Epidermal melanocyte (primary cell): ENCODE measurements around the gene SEZ6.
A peak's percentile ranks its signal among the peaks of the same experiment; 100 is the strongest.

Source experiments
- DNase-seq: peaks from one replicate; pipeline ENCODE4 v3.0.0; 2011; ENCODE audit warnings: low spot score; ENCODE audit not compliant: insufficient read length

The SEZ6 gene, protein sequence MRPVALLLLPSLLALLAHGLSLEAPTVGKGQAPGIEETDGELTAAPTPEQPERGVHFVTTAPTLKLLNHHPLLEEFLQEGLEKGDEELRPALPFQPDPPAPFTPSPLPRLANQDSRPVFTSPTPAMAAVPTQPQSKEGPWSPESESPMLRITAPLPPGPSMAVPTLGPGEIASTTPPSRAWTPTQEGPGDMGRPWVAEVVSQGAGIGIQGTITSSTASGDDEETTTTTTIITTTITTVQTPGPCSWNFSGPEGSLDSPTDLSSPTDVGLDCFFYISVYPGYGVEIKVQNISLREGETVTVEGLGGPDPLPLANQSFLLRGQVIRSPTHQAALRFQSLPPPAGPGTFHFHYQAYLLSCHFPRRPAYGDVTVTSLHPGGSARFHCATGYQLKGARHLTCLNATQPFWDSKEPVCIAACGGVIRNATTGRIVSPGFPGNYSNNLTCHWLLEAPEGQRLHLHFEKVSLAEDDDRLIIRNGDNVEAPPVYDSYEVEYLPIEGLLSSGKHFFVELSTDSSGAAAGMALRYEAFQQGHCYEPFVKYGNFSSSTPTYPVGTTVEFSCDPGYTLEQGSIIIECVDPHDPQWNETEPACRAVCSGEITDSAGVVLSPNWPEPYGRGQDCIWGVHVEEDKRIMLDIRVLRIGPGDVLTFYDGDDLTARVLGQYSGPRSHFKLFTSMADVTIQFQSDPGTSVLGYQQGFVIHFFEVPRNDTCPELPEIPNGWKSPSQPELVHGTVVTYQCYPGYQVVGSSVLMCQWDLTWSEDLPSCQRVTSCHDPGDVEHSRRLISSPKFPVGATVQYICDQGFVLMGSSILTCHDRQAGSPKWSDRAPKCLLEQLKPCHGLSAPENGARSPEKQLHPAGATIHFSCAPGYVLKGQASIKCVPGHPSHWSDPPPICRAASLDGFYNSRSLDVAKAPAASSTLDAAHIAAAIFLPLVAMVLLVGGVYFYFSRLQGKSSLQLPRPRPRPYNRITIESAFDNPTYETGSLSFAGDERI

DNA sequence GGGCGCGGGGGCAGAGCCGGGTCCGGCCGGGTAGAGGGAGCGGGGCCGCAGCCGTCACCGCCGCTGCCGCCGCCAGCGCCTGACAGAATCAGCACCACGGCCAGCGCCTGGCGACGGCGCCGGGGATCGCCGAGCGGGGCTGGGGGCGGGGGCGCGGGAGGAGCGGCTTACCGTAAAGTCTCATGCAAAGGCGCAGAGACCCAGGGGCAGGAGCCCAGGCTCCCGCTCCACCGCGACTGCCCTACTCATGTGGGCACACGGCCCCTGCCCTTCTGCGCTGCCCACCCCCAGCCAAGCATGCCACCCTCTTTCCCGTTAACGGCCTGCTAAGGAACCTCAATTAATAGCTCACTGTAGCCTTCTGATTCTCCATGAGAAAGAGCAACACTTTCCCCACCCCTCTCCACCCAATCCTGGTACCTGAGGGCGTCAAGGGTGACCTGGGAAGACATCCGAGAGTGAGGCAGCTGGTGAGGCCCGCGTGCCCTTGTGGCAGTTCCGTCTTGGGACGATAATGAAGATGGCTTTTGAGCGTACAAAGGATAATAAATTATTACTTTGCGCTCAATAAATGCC is at the start of gene SEZ6:
Gene SEZ6, minus strand, starts transcription at position 98 of the 576 bp plus-strand sequence. CDS start 164 bp downstream, outside the sequence.
- DNase-seq = peak; percentile 66

DNA sequence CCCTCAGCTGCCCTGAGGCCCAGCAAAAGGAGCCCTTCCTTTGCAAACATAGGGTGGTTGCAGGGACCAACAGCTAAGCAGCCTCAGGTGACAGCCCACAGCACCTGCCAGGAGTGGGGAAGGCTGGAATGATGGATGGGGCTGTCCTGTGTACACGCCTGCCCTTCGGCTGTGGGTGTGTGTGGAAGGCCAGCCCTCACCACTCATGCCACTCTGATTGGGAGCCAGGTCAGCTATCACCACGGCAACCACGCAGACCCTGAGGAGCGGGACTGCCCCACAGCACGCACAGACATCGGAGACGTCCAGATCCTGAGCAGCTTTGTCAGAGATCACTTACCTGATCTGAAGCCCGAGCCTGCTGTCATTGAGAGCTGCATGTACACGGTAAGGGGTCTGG is 49.0 kb upstream of the SEZ6 start:
- no peak for DNase-seq

DNA sequence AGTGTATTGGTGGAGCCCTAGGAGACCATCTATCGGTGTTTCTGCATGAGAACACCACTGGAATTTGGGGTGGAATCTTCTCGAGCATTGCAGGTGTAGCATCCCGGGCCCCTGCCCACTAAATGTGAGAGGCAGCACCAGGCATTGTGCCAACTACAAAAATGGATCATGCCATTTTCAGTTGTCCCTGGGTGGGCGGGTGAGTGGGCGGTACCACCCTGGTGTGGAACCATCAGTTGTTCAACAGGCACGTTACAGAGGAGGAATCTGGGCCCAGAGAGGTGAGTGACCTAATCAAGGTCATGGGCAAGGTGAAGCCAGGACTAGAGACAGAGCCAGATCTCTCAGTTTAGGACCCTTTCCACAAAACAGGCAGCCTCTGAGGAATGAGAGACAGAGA is 45.9 kb upstream of the SEZ6 start:
- DNase-seq = no peak

DNA sequence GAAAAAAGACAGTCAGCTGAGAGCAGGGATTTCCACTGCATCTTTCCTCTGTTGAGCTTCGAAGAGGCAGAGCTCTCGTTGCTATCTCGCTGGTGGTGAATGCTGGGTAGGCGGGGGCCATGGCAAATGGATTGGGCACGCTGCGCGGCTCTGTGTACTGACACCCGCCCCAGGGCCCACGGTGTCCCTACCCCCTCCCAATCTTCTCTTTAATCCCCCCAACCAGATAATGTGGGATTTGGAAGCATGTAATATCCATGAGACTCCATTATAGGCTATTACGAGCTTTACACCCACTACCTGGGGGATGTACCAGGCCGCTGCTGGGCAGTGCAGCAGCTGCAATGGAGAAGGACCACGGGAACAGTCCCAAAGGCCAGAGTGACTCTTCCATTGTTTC is 45.4 kb upstream of the SEZ6 start:
- no peak for DNase-seq

DNA sequence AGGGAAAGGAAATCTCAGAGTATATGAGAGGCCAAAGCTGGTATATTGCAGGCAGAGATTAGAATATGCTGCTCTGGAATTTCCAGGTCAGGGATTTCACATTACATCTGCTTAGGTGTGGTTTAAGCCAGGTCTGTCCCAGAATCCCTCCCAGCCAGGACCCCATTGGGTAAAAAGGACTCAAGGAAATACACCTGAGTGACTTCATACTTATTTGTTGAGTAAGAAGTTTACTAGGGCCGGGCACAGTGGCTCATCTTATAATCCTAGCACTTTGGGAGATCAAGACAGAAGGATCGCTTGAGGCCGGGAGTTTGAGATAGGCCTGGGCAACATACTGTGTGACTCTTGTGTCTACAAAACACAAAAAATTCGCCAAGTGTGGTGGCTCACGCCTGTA is 44.3 kb upstream of the SEZ6 start:
- DNase-seq = no peak

DNA sequence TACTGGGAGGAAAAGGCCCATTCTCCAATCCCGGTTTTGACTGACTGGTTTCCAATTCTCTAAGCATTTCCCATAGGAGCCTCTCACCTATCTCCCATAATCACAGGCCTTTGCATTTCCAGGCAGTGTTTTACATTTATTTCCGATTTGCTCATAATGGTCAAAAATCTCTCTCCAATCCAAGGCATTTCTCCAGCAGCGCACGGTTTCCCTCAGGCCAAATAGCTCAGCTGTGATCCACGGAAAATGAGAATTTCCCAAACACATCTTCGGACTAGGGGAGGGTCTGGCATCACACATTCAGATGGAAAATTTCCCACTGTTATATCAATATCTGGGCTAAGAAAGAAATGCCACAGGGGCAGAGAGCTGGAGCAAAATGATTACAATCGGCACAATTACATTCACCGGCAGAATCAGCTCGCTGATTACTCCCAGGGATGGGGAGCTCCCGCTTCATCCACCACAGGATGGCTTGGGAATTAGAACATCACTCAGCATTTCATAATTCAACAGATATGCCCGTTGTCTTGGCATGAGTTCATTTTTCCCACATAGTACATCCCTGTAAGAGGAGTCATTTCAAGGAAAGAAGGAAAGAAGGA is 43.8 kb upstream of the SEZ6 start:
- DNase-seq = no peak

DNA sequence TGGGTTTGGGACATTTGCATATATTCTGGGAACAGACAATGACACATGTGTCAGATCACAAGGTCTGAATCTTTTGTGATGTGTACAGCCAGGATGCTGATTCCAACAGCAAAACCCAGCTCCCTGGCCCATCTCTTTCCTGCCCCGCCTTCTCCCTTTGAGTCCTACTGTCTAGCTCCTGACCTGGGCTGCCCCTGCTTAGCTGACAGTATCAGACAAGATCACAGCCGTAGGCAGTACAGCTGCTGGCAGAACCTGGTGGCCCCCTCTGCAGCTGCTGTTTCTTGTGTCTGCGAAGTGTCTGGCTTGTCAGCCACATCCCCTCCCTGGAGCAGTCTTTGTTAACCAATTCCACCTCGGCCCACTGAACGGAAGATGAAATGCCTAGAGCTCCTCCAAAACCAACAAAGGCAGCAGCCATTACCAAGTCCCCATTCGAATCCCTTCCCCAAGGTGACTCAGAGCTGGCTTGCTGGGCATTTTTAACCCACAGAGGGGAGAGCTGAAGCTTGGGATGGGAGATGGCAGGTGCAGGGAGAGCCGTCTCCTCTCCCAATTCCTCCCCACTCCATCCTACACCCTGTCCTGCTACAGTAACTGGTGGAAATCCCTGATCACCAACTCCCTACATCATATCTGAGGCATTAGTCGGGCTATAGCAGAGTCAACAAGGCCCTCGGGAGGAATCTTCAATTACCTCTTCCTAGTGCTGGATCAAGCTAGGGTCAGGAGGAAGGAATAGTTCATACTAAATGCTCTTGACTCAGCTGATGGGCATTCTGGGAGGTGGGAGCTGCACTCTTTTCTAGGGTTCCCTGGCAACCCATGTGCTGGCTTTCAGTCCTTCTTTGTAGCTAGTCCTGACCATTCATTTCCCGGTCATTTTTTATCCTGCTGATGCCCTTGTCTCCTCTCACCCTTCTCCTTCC is 42.9 kb upstream of the SEZ6 start:
- no peak for DNase-seq

DNA sequence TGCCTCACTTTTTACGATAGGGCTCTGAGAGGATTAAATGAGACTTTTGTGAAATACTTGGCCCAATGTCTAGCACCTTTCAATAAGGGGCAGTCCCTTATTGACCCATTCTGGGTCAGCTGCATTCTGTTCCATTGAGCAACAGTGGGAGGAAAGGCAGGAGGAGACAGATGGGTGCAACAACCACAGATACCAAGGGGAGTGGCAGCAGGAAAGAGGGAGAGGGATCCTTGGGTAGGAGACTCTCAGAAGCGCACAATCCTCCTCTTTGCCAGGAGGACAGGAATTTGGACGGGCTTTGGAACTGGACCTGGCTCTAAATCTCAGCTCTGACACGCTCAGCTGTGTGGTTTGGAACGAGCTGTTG is 40.6 kb upstream of the SEZ6 start:
- DNase-seq = no peak

DNA sequence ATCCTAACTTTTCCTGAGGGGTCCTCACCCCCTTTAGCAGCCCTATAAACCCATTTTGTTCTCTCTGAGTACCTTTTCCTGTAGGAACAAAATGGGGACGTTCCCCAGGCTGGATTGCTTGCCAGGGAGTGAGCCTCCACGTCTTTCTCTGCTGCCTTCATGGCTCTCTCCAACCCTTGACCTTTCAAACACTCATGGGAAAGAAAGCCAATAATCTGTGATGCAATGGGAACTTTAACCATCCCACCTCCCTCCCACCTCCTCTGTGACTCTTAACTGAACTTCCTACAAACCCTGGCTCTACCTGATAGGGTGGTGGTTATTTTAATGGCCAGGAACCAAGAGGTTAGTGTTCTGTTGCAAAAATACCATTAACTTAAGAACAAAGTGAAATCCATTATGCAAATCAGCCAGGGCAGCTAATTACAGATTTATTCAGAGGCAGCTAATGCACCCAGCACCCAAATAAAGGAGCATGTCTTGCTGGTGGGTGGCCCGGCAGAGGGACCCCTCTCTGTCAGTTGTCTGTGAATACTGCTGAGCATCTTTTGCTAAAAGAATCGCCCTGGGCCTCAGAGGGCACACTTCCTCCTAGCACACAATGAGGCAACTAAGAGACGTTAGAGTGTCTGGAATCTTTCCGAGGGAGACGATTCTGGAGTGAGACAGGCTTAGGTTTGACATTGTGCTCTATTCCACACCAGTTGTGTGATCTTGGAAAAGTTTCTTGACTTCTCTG is 40.1 kb upstream of the SEZ6 start:
- DNase-seq = no peak

DNA sequence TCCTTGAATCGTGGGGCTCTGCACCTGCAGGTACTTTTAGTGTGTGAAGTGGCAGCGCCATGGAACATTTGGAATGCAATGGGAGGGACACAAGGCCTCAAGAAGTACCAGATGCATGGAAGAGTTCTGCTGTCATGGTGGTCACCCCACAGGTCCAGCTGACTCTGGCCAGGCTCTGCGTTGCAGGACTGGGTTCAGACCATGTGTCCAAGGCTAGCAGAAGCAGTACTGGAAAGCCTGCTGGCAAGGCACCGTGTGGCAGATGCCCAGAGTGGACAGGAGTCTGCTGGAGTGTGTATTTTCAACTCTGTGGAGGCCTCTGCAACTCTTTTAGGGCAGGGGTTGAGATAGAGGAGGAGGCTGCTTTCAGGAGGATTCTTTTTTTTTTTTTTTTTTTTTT is 39.2 kb upstream of the SEZ6 start:
- DNase-seq = no peak

DNA sequence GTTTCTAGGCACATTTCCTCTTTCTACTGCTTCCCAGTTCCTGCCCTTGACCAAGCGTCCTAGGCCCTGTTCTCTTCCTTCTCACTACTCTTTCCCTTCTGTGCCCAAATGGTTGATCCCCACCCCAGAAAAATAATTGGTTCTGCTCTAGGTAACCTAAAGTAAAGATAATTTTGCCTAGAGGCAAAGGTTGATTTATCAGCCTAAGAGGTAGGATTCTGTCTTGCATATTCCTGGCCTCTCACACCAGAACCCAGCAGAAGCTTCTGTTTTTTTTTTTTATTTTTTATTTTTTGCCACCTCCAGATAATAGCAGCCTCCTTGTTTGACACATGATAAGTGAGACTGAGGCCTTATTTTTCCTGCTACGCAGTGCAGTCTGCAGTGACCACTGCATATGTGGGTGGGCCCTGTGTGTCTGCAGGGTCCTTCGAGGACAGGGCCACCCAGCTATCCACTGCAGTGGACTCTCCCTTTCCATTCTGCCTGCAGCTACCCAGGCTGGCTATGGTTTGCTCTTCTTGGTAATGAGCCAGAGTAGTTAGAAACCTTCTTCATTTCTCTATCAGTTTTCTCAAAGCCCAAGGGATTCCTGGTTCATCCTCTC is 37.8 kb upstream of the SEZ6 start:
- no peak for DNase-seq

DNA sequence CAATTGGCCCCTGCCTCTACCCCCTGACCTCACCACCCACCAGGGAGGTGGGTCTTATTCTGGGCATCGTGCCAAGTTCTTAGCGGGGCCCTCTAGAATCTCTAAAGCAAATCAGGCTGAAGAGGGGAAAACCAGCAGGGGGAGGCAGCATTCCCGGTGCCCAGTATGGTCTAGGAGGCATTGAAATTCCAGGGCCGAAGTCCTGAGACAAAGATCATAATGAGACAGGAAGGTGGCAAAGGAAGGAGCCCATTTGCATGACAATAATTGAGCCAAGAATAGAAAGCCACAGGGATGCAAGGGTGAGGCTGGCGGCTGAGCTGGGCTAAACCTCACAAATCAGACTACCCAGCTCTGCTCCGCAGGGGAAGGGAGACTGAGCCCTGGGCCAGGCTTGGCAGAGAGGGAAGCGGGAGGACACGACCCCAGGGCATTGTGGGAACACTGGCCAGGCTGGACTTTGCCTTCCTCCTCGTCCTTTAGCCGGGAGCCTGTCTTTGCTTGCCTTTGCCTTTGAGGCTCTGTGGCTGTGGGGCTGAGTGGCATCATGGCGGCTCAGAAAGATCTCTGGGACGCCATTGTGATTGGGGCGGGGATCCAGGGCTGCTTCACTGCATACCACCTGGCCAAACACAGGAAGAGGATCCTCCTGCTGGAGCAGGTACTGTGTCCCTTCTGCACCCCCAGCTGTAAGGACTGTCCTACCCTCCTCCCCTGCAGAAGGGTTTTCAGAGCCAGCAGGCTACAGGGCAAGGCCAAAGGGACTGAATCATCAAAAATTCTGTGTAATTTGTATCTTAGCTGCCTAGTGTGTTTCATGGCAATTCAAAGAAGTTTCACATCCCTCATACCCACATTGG is 37.1 kb upstream of the SEZ6 start, which contains the start of gene PIPOX:
Gene PIPOX, plus strand, starts transcription at position 463 of the 860 bp plus-strand sequence. Its CDS starts 85 bp downstream, at position 548.
- DNase-seq = no peak

DNA sequence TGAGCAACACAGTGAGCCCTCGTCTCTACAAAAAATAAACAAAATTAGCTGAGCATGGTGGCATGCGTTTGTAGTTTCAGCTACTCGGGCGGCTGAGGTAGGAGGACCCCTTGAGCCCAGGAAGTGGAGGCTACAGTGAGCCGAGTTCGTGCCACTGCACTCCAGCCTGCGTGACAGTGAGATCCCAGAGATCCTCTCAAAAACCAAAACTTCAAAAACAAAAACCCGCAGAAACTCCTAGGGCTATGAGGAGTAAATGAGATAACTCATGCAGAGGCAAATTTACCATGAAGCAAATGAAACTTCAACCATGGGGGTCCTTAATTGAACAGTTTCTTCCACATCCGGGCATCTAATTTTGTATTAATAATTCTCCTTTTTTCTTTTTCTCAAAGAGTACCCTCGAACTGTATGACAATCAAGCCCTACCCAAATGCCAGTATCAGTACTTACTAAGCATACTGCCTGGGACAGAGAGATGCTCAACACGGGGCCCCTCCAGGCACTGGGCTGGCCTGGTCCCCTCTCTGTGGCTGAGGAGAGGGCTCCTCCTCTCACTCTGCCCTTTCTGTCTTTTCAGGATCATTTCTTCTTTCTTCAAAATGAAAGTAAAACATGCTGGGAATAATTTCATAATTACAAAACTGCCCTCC is 36.3 kb upstream of the SEZ6 start:
- DNase-seq = peak; percentile 33

DNA sequence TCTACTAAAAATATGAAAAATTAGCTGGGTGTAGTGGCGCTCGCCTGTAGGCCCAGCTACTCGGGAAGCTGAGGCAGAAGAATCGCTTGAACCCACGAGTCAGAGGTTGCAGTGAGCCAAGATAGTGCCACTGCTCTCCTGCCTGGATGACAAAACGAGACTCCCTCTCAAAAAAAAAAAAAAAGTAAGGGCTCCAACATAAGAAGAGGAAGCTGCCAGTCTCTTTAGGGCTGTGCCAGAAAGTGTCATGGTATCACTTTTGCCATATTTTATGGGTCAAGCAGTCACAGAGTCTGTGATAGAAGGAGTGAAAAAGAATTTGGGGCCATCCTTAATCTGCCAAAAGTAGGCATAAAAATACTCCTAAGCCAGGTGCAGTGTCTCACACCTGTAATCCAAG is 35.7 kb upstream of the SEZ6 start:
- DNase-seq = no peak

DNA sequence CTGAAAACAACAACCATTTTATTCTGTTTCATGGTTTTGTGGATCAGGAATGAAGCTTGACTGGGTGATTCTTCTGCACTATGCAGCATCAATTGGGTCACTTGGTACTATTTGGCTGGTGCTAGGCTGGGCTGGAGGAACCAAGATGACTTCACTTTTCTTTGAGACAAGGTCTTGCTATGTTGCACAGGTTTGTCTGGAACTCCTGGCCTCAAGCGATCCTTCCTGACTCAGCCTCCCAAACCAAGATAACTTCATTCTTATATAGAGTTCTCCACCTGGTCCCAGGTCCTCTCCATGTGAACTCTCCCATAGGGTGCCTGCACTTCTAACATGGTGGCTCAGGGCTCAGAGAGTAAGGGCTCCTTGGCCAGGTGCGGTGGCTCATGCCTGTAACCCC is 35.3 kb upstream of the SEZ6 start:
- DNase-seq = no peak

DNA sequence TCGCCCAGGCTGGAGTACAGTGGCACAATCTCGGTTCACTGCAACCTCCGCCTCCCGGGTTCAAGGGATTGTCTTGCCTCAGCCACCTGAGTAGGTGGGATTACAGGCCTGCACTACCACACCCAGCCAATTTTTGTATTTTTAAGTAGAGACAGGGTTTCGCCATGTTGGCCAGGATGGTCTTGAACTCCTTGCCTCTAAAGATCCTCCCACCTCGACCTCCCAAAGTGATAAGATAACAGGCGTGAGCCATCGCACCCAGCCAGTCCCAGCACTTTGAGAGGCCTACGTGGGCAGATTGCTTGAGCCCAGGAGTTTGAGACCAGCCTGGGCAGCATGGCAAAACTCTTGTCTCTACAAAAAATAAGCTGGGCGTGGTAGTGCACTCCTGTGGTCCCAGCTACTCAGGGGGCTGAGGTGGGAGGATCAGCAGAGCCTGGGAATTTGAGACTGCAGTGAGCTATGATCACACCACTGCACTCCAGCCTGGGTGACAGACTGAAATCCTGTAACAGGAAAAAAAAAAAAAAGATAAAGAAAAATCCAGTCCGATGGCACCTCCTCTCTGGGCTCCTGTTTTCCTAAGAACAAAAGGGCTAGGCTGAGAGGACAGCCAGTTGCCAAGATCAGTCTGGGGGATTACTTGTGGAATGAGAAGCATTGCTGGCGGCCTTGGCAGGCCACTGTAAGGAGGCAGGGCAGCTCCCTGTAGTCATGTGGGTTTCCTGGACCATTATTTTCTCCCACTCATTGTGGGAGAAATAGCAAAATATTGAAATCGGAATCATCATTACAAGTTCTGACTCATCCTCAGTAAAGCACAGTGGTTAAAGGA is 34.1 kb upstream of the SEZ6 start:
- no peak for DNase-seq
